Thymus (tissue), 11 donors: ENCODE results near the gene FSD1. TPM values are rescaled to one million over a fixed set of nuclear protein-coding genes. Genes with fewer than 3 reads are reported as not detected.

ENCODE experiments used
- DNase-seq, 9 donors: peaks; one replicate each; pipeline ENCODE4 v3.0.0-alpha.2; 2013; ENCODE audit warnings: low spot score in 9 of 9, low read depth in 6 of 9, missing footprints in 1 of 9
- H3K27ac ChIP-seq, 2 donors: one replicate each; pipeline ENCODE4 v1.5.1; 2013; ENCODE audit warnings: control low read depth in 1 of 2, low read depth in 1 of 2, low read length in 1 of 2, mild to moderate bottlenecking in 1 of 2, moderate library complexity in 1 of 2
- H3K27me3 ChIP-seq, 2 donors: one replicate each; pipeline ENCODE4 v1.5.1; 2013; ENCODE audit warnings: low read length in 1 of 2; ENCODE audit not compliant: control insufficient read depth in 2 of 2, insufficient read depth in 1 of 2
- H3K36me3 ChIP-seq, 2 donors: one replicate each; pipeline ENCODE4 v1.5.1; 2013; ENCODE audit warnings: low read length in 1 of 2, mild to moderate bottlenecking in 1 of 2, moderate library complexity in 1 of 2; ENCODE audit not compliant: control insufficient read depth in 2 of 2, insufficient read depth in 2 of 2
- H3K4me1 ChIP-seq, 2 donors: one replicate each; pipeline ENCODE4 v1.5.1; 2013; ENCODE audit warnings: low read length in 2 of 2; ENCODE audit not compliant: control insufficient read depth in 2 of 2, insufficient read depth in 2 of 2
- H3K4me3 ChIP-seq, 2 donors: one replicate each; pipeline ENCODE4 v1.5.1; 2013; ENCODE audit warnings: low read length in 2 of 2, control low read depth in 1 of 2, mild to moderate bottlenecking in 1 of 2
- H3K9me3 ChIP-seq, 2 donors: one replicate each; pipeline ENCODE4 v1.5.1; 2013; ENCODE audit warnings: low read length in 1 of 2, mild to moderate bottlenecking in 1 of 2; ENCODE audit not compliant: control insufficient read depth in 2 of 2, insufficient read depth in 1 of 2
- WGBS: extraction: QIAGEN DNeasy Blood & Tissue Kit; methylation state at CpG from one replicate; pipeline ENCODE4 v1.1.7; 2013; 5-methylcytosine and 5-hydroxymethylcytosine counted together
- polyA plus RNA-seq: library from polyadenylated mRNA; stranded (reverse); fragments of 200-250 nt; gene quantifications from one replicate; pipeline ENCODE4 v1.2.3, GENCODE V29; 2013
- total RNA-seq: library from RNA; stranded (reverse); fragments of 120-200 nt; gene quantifications from one replicate; pipeline ENCODE4 v1.2.4, GENCODE V29; 2013
- donor health status: healthy.

The FSD1 gene
- total and polyA plus RNA-seq, 2 donors, result 4.3 to 19.2 TPM

DNA sequence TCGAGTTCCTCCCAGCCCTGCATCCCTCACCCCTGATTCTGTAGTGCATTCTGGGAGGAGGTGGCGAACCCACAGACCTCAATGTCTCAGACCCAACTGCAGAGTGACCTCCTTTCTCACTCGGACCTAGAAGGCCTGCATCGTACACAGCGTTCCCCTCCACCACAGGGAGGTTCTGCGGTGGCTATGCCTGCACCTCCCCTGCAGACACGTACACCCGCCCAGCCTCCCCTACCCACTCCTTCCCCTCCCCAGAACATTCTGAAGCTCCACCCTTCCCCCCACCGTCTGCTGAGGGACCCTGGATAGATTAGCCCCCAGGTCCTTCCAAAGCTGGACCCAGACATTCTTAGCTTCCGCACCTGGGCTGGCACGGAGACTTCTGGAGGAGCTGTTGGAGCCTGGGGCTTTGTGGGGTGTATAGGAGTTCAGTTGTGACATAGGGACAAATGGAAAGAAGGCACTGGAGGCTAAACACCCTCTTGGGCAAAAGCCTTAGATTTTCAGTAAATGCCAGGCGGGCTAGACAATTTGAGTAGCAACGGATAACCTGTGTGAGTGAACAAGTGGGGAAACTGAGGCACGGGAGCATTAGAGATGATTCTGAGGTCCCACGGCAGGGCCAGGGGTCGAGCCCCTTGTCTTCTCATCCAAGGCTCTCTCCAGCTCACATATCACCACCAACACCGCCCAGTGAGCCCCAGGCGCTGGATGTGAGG lies 420 bp upstream of the FSD1 start:
- no peaks in the 10 kb centered on the region for H3K9me3 ChIP-seq
- H3K27ac ChIP-seq, result peak overlapping the region; percentile 83 to 94
- peak in 5 of 9 donors; percentile 28 to 58 (median 48) for DNase-seq
- no peaks in the 10 kb centered on the region for H3K27me3 ChIP-seq
- H3K4me1 ChIP-seq, result peaks cover 22 to 58% of the 10 kb centered on the region in 2 donors
- 56% methylated on average over 18 of the region's 18 CpGs for WGBS
- peak overlapping the region in 1 of 2 donors; percentile 66 for H3K4me3 ChIP-seq
- no peaks in the 10 kb centered on the region for H3K36me3 ChIP-seq

DNA sequence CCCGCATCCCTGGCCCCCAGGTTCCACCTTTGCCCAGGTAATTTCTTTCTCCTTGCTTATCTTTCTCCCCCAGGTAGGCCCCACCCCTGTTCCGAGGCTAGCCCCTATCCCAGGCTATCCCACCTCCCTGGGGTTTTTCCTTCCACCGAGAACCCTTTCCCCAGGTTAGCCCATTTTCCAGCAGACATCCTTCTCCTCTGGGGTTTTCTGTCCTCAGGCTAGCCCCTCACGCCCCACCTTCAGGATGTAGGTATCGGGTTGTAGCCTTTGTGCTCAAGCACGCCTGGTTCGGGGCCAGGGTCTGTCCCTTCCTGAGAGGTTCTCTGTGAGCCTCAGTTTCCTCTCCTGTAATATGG lies 837 bp downstream of the FSD1 start:
- no peak for DNase-seq
- WGBS, result 89% methylated on average over 7 of the region's 7 CpGs
- Histone ChIP-seq H3K36me3 (peaks cover 0 to under 1% of the 10 kb centered on the region in 2 donors), H3K27ac (no peak overlapping the region), H3K4me3 (peak overlapping the region in 1 of 2 donors; percentile 66), H3K27me3 (no peaks in the 10 kb centered on the region), H3K4me1 (peaks cover 16 to 48% of the 10 kb centered on the region in 2 donors), H3K9me3 (no peaks in the 10 kb centered on the region)

DNA sequence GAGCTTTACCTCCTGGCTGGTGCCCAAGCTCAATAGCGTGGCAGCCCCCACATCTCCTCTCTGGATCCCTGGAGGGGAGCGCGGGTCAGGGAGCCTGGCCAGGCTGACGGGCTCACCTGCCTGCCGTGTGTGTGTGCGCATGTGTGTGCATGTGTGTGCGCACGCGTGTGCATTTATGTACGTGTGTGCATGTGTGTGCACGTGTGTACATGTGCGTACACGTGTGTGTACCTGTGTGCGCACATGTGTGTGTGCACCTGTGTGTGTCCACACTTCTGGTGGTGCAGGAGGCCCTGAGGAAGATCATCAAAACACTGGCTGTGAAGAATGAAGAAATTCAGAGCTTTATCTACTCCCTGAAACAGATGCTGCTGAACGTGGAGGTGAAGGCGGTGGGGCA lies 1.3 kb downstream of the FSD1 start:
- peaks cover 0 to 4% of the 10 kb centered on the region in 2 donors for H3K36me3 ChIP-seq
- WGBS, result 96% methylated on average over 16 of the region's 16 CpGs
- H3K27ac ChIP-seq, result no peak overlapping the region
- H3K9me3 ChIP-seq, result peaks cover 0 to 2% of the 10 kb centered on the region in 2 donors
- peaks cover 16 to 44% of the 10 kb centered on the region in 2 donors for H3K4me1 ChIP-seq
- no peaks in the 10 kb centered on the region for H3K27me3 ChIP-seq
- no peak for DNase-seq
- no peak overlapping the region for H3K4me3 ChIP-seq

DNA sequence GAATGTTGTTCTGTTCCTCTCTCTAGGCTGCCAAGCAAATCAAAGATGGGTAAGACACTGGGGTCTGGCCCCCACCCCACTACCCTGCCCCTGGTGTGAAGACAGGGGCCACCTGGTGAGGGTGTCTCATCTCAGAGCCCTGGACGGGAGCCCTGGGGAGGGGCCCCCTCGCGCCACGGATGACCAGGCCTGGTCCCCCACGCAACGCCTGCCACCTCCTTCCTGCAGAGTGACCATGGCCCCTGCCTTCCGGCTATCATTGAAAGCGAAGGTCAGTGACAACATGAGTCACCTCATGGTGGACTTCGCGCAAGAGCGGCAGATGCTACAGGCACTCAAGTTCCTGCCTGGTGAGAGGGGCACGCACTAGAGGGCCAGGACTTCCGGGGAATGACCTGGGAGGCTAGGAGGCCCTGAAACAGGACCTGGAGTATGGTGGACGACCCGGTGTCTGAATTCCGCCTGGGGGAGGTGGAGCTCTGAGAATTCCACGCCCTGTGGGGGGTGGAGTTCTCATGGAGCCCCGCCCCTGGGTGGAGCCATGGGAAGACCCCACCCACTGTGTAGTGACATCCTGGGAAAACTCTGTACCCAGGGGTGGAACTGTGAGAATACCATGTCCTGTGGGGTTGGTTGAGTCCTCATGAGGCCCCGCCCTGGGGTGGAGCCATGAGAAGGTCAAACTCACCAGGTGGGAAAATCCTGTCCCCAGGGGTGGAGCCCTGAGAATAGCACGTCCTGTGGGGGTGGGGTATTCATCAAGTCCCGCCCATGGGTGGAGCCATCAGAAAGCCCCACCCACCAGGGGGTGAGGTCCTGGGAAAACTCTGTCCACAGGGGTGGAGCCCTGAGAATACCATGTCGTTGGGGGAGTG lies 6.1 kb downstream of the FSD1 start:
- DNase-seq, result no peak
- Histone ChIP-seq H3K9me3 (peaks cover 0 to 7% of the 10 kb centered on the region in 2 donors), H3K27ac (no peak overlapping the region), H3K36me3 (peaks cover 0 to 6% of the 10 kb centered on the region in 2 donors), H3K27me3 (no peaks in the 10 kb centered on the region), H3K4me3 (no peak overlapping the region), H3K4me1 (peaks cover 0 to 3% of the 10 kb centered on the region in 2 donors)
- WGBS, result 95% methylated on average over 22 of the region's 22 CpGs

DNA sequence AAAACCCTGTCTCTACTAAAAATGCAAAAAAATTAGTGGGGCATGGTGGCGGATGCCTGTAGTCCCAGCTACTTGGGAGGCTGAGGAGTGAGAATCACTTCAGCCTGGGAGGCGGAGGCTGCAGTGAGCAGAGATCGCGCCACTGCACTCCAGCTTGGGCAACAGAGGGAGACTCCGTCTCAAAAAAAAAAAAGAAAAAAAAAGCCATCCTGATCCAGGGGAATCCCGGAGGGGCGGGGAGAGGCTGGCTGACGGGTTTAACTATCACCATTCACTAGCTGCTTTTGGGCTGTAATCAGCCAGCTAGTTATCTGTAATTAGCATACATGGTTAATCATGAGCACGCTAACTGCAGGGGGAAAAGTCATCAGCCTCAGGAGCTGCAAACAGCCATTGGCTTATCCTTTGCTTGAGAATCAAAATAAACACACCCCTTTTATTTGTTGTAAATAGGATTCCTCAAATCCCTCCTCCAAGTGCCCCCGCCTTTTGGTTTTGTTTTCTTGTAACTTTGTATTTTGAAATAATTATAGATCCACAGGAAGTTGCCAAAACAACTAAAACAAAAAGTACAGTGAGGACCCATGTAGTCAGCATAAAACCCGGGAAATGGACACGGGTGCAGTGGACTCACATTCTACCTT lies 9.6 kb downstream of the FSD1 start:
- 93% methylated on average over 12 of the region's 12 CpGs for WGBS
- Histone ChIP-seq H3K27ac (no peak overlapping the region), H3K27me3 (no peaks in the 10 kb centered on the region), H3K4me3 (no peak overlapping the region), H3K9me3 (peaks cover 1 to 15% of the 10 kb centered on the region in 2 donors), H3K4me1 (no peaks in the 10 kb centered on the region), H3K36me3 (peaks cover 0 to 6% of the 10 kb centered on the region in 2 donors)
- DNase-seq, result no peak

DNA sequence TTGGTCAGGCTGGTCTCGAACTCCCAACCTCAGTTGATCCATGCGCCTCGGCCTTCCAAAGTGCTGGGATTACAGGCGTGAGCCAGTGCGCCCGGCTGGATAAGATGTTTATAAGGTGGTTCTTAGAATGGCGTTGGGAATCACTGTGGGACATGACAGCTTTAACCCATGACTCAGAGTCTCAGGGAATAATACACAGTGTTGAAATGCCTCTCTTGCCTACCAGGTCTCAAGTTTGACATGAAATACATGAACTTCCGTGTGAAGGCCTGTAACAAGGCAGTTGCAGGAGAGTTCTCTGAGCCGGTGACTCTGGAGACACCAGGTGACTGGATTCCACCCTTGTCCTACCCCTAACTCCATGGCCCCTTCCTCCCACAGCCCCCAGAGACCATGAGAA lies 12.6 kb downstream of the FSD1 start:
- H3K4me1 ChIP-seq, result no peaks in the 10 kb centered on the region
- peak overlapping the region in 1 of 2 donors; percentile 42 for H3K27ac ChIP-seq
- peaks cover 0 to 2% of the 10 kb centered on the region in 2 donors for H3K36me3 ChIP-seq
- H3K4me3 ChIP-seq, result no peak overlapping the region
- no peaks in the 10 kb centered on the region for H3K27me3 ChIP-seq
- WGBS, result 97% methylated on average over 9 of the region's 9 CpGs
- H3K9me3 ChIP-seq, result peaks cover 1 to 22% of the 10 kb centered on the region in 2 donors
- DNase-seq, result no peak

DNA sequence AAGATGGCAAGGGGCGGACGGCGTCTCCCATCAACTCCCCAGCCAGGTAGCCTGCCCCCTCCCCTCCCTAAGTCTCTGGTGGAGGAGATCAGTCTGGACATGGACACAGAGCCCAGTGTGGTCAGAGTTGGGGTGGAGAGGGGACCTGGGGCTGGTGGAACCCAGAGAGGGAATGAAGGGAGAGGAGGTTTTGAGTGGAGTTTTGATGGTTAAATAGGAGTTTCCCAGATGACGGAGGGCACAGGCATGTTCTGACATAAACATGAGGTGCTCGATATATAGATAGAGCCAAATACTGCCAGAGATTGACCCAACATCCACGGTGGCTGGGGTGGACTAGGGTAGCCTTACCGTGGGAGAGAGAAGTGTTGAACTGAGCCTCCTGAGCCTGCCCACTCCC lies 14.1 kb downstream of the FSD1 start:
- 98% methylated on average over 7 of the region's 7 CpGs for WGBS
- H3K36me3 ChIP-seq, result no peaks in the 10 kb centered on the region
- peaks cover 1 to 22% of the 10 kb centered on the region in 2 donors for H3K9me3 ChIP-seq
- no peak overlapping the region for H3K27ac ChIP-seq
- no peak for DNase-seq
- H3K4me3 ChIP-seq, result no peak overlapping the region
- no peaks in the 10 kb centered on the region for H3K27me3 ChIP-seq
- H3K4me1 ChIP-seq, result no peaks in the 10 kb centered on the region

DNA sequence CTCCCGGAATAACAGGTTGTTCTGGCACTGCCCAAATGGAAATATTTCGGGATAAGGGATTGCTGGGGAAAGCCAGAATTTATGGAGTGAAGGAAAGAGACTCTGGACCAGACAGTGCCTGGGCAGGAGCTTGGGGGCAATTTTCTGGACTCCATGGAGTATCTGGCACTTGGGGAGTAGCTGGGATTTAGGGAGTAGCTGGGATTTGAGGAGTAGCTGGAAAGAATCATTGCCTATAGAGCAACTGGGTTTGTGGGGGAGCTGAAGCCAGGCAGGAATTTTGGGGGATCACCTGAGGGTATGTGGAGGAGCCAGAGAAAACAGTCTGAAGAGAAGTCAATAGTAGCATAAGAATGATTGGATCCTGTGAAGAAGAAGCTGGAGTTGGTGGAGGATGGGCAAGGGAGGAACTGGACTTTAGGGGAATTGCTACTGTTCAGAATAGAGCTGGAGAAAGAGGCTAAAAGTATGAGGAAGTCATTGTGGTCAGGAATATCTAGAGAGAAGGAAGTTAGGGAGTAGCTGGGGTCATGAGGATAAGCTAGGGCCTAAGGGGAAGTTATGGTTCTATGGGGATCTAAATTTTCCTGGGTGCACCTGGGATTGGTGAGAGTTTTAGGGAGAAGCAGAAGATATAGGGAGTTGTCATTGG lies 14.8 kb downstream of the FSD1 start:
- WGBS, result 99% methylated on average over 2 of the region's 2 CpGs

More for the DNA sequence above, 14.8 kb downstream of the FSD1 start:
- DNase-seq, result no peak
- no peaks in the 10 kb centered on the region for H3K36me3 ChIP-seq
- H3K4me3 ChIP-seq, result no peak overlapping the region
- H3K27me3 ChIP-seq, result no peaks in the 10 kb centered on the region
- no peak overlapping the region for H3K27ac ChIP-seq
- H3K9me3 ChIP-seq, result peaks cover 1 to 22% of the 10 kb centered on the region in 2 donors
- H3K4me1 ChIP-seq, result no peaks in the 10 kb centered on the region
